Endothelial cell of umbilical vein (primary cell): ENCODE data around the gene NOL6.

Experiments
- EZH2 ChIP-seq: IDR thresholded peaks from 2 replicates; pipeline ENCODE4 v1.6.1; 2012; ENCODE audit warnings: borderline replicate concordance, low read depth, mild to moderate bottlenecking, moderate library complexity, low read length, inconsistent platforms; ENCODE audit not compliant: severe bottlenecking
- POLR2A ChIP-seq: IDR thresholded peaks from 2 replicates; pipeline ENCODE4 v1.6.1; 2012; ENCODE audit warnings: low read depth, mild to moderate bottlenecking, control low read depth, low read length
- TF ChIP-seq, protein P1 (sequence below): IDR thresholded peaks from 2 replicates; pipeline ENCODE4 v1.6.1; 2011; ENCODE audit not compliant: insufficient read depth, insufficient read length

DNA sequence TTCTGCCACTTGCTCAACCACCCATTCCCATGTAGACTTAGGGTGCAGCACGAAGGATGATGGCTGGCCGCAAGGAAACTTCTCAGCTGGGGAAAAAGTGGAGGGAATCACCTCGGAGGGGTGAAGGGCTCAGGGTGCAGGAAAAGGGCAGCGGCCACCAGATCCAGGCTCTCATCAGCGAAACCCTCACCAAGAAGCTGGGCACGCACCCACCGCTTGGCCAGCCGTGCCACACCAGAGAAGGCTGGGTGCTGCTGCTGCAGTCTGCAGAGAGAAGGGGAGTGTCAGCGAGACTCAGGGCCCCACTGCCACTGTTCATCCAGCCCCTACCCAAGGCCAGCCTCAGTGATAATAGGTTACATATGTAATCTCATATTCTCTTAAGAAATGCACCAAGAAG is 8.6 kb downstream of the NOL6 start:
- TF ChIP-seq EZH2: no peak
- TF ChIP-seq POLR2A: no peak
- TF ChIP-seq, protein P1, sequence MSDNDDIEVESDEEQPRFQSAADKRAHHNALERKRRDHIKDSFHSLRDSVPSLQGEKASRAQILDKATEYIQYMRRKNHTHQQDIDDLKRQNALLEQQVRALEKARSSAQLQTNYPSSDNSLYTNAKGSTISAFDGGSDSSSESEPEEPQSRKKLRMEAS: no peak
